CD4-positive, alpha-beta T cell treated with Interleukin-17A for 4 hours (primary cell): ENCODE data around the gene GFRA1.

ENCODE experiments used
- DNase-seq: peaks from one replicate; pipeline ENCODE4 v3.0.0-alpha.2; 2020; ENCODE audit warnings: mixed read lengths

The GFRA1 gene

DNA sequence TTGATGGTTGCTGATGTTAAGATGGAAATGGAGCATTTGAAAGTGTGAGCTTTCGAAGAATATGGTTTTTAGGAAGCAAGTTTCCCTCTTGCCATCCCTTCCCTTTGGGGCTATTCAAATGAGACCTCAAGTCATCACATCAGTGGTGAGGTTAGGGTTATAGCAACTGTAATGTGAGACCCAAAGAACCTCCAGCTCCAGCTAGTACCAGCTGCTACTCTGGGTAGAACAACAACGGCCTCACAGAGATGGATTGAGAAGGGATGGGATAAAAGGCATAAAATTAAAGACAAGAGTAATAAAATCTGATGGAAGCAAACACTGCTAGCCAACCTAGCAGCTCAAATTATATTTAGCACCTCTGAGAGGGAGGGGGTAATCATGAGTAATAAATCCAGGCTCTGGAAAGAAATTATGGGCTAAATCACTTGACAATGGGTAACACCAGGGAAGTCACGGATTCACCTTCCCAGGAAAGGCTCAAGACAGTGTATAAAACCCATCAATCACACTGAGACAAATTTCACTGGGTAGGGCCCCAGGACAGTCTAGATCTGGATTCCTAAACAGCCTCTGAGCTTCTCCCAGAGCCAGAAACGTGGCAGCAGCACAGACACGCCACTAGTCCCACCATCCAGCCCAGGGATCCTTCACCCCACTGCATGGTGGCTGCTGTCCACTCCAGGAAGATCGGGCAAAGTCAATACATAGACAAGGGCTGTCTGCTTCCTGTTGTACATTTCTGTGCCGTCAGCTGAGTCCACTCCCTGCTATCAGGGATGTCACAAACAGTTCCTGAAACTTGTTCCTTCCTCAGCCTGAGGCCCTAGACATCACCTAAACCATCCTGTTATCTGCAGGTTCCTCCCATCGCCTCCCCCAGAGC lies 151.1 kb downstream of the GFRA1 start:
- DNase-seq, result no peak

DNA sequence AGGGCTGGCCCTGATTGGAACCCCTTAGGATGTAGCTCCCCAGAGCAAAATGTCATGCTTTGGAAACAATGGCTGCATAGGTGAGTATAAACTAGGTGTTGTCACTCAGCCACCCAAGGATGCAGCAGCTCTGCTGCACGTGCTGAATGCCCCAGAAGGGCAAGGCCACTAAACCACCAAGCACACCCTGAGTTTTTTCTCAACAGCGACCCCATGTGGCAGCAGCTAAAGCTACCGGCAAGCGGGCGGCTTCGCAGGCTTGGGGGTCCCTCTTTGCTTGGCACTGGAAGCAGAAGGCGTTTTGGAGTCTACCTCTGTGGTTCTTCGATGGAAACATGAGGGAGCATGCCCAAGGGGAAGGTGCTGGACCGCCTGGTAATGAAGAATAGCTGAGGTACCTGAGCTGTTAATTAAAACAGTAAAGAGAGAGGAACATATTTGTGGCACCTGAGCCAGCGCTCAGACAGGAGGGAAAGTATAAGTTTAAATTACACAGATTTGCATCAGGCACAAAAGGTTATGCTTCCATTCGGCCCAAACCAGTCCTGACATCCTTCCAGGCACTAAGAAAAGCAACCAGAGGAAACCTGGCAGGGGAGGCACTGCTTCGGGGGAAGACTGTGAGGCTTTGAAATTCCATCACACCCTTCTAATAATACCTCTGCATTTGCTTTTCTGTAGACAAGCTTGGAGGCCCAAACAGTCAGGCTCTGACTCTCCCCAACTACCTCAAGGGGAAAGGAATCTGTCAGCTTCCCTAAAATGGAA lies 152.1 kb downstream of the GFRA1 start:
- DNase-seq, result no peak

DNA sequence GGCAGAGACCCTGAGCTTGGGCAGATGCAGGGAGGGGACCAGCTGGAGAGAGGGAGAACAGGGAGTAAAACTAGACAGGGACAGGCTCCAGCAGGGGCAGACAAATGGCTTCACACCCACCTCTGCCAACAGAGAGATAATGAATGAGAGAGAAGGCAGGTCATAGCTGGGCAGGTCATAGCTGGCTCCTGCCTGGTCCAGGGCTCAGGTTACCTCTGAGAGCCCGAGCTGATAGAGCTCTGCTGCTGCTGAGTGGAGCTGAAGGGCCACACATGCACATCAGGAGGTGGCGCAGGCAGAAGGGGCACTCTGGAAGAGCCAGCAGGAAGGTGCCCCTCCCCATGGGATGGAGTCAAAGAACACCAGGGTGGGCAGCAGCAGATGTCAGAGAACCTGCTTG lies 154.2 kb downstream of the GFRA1 start:
- DNase-seq, result no peak

DNA sequence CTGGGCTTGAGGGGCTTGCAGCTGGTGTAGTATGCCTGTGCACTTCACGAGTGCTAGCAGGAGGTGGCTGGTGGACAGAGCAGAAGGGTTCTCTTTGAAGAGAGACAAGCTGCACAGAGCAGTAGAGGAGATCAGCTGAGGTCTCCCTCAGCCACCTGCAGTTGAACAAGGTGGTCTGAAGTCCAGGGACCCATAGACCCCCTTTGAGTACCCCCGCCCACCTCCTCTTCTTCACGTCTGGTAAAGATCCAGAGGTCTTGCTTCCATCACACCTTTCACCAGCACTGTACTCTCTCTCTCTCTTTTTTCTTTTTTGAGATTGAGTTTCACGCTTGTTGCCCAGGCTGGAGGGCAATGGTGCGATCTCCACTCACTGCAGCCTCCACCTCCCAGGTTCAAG lies 157.2 kb downstream of the GFRA1 start:
- DNase-seq, result no peak

DNA sequence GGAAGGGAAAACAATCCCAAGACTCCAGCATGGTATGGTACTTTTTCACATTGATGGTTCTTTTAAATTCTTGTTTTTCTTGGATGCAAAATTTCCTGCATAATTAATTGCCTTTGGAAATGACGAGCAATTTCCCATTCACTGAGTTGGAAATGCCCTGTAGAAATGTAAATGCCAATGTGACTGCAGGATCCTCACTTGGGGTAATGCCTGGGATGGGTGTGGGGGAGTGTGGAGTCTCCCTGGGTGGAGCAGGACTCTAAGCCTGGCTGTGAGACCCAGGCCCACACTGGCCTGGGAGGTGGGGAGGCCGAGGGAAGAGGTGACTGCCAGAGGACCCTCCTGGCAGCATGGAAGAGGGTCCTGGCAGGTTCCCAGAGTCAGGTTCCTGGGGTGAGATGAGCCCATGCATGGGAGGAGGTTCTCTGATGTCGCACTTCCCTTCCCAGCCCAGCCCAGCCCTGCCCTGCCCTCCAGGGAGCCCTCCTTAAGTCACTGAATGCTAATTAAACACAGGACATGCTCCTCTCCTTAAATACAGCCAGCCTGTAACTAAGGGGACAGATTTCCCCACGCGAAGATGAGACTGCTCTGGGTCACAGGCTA lies 157.9 kb downstream of the GFRA1 start:
- DNase-seq, result no peak

DNA sequence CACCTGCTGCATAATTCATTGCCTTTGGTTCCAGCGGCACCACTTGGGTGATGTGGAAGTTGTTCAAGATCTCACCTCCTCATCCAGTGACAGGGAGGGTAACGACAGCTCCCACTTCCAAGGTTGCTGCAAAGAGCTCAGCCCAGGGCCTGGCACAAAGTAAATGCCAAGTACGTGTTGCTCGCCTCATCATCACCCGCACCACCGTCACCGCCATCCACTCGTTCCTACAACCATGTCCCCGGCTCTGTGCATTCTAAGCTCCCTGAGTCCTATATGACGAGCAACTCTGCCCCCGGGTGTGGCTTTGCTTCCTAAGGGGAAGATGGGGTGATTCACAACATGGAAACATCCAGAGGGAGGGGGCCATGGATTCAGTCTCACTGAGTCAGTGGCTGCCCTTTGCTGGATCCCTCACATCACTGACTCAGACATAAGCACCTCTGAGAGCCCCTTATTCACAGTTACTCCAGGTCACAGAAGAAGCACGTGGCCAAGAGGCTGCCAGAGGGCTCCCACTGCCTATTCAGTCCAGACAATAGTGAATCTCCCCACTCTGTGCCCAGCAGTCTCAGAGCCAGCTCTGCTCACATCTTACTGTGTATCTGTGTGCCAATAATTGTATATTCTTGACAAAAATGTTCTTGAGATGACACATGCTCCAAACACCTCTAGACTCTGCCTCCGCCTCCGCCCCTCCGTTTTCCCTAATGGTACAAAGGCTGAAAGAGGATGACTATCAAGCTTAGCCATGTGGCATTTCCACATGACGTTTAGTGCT lies 159.1 kb downstream of the GFRA1 start:
- DNase-seq, result no peak

DNA sequence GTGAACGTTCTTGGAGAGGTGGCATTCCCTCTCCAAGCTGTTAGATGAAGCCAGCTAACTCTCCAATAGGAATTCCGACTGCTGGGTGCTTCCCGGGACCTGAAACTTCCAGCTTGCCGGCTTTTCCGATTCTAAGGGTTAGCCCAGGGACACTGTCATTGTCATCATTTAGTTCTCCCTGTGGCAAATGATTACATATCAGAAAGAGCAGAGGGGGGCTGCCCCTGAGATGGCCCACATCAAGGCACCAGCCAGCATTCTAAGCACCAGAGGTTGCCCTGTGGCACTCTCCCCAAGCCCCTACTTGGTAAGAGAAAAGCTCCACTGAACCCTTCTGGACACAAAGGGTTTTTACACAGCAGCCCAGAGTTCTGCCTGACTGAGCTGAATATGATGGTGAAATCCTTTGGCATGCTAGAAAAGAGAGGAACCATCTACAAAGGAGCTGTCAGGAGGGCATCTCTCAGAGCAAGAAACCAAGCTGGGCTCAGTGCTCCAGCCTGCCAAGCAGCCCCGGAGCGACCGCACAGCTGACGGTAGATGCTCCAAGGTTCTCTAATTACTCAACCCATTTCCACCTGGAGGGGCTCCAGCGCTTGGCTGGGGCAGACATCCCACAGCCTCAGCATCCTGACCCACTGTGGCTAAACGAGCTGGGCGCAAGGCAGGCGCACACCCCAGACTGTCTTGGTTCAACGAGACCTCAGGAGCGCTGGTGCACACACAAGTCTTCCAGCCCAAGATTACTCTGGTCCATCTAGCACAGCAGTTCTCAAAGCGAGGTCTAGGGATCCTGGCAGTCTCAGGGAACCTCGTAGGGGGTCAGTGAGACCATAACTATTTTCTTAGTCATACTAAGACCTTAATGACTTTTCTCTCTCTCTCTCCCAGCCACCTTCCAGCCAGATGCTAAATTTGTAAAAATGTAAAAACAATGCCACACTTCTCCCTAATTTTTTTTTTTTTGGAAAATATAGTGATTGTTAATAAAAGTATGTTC lies 160.5 kb downstream of the GFRA1 start:
- no peak for DNase-seq

DNA sequence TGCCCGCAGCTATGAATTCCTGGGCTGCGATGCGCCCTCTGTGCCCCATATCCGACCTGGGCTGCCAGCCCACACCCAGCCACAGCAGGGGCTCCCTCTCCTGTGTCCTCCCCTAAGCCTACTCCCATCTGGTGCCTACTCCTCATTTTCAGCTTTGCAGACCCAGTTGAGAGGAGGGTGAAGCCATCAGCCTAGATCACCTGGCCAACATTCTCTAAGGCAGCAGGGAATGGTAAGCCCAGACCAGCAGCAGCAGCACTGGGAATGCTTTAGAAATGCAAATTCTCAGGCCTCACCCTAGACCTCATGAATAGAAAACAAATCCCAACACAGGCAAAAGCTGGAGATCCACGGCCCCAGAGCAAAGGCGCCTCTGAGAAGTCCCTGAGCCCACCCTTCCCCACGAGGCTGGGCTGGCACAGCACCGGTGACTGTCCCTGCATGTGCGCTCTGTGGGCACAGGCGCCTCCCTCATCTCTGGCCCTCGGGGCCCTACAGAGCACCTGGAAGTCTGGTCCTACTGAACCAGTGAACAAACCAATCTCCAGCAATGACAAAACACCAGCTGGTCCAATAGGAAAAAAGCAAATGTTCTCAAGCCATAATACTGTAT lies 161.4 kb downstream of the GFRA1 start:
- no peak for DNase-seq

DNA sequence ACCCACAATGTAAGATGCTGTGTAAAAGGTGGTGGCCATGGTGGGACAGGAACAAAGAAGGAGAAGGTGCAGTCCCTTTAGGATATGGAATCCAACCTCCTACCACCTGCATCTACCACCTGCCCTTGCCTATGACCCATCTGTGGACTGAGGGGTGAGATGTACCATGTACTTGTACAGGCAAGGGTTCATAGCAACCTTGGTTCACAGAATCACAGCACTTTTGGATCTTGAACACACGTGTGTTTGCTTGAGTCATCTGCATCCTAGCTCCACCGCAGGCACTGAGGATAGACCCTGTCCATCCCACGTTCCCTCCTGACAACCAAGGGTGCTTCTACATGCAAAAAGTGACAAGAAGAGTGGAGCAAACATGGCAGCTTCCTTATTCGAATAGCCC lies 162.3 kb downstream of the GFRA1 start:
- no peak for DNase-seq

DNA sequence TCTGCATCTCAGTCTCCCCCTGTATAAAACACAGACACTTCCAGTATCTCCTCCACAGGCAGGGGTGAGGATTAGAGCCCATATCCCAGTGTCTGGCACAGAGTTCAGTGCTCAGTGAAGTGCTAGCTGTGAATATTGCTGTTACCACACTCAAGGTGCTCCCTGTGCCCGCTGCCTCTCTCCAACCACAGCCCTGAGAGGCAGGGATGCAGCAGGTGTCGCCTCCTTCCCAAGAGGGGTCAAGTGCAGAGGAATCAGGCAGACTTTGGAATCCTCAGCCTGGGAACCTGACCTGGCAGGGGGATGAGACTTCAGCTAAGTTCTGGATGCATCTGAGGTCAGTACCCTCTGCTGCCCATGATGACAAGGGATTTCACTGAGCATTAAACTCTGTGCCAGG lies 163.1 kb downstream of the GFRA1 start:
- no peak for DNase-seq

DNA sequence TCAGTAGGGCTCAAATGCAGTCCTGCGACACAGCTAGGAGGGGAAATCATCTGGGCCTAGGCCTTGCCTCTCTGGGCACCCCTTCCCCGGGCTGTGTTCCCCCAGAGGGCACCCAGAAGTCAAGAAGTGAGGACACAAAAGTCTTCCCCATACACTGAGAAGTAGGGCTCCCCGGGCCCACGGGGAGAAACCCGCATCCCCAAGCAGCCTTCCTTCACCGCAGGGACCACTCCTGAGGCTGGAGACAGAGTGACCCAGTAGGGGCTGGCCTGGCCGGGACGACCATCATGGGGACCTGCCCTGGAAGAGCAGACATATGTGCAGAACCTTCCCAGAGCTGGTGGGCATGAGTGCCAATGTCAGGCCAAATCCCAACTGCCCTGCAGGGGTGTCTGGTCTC lies 163.5 kb downstream of the GFRA1 start:
- DNase-seq, result no peak

DNA sequence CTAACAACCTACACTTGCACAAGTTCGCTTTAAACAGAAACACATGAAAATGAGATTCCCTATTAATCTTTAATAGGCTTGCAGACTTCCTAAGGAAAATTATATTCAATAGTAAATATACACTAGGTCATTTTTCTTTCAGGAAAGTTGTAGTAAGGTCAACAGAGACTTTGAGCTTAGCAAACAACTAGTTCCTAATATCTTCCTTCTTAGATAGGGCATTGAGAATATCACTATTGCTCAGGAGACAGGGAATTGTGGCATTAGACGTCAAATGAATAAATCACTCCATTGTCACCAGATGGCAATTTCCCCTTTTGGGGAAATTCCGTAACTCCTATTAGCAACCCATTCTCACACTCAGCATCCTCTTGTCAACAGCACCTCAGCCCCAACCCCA lies 164.9 kb downstream of the GFRA1 start:
- DNase-seq, result no peak

DNA sequence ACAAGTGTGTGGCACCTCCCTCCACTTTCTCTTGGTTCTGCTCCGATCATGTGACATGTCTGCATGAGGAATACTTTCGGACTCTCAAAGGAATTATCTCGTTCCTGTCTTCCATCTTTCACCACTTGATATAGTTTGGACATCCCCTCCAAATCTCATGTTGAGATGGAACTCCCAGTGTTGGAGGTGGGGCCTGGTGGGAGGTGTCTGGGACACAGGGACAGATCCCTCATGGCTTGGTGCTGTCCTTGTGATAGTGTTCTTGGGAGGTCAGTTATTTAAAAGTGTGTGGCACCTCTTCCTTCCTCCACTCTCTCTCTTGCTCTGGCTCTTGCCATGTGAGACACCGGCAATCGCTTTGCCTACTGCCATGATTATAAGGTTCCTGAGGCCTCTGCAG lies 166.4 kb downstream of the GFRA1 start:
- no peak for DNase-seq

DNA sequence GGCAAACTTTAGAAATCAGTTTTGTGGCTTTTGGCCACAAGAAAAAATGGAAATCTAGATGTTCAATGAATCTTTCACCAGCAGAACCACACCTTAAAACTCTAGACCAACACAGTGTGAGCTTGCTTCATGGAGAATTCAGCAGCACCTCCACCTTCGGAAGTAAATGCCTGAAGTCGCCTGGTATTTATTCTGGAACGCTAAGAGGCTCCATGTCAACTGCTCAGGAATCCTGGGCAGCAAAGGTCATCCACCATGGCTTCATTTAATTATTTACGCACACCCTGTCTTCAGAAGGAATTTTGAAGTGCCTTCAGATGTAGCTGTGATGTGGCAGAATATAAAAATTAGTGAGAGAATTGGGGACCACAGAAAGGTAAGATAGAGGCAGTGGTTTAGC lies 167.7 kb downstream of the GFRA1 start:
- no peak for DNase-seq

DNA sequence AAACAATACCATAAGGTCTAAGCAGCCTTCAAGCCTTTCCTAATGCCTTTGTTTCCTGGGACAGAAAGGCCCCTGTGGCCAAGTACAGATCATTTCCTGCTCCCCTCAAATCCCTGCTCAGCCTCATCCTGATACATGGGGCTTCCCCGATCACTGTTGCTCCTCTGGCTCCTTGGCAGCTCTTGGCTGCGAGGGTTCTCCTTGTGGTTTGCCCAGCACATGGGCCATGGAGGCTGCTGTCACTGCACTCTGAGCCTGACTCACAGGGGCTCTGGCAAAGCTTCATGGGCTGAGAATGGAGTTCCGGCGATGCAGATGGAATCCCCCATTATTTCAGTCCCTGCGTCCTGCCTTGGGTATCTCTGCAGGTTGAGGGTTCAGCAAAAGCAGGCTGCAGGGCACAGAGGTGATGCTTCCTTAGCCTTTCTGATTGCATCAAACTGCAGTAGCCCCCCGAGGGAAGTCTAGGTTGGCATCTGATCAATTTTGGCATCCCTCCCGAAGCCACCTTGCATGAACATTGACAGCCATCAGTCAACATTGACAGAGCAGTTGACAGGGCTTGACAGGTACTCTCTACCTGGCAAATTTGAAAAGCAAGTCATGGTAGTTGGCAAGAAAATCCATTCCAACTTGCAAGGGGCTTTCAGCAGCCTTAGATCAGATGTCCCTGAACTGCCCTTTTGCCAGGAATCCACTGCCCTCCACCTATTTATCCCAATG lies 168.6 kb downstream of the GFRA1 start:
- DNase-seq, result no peak

DNA sequence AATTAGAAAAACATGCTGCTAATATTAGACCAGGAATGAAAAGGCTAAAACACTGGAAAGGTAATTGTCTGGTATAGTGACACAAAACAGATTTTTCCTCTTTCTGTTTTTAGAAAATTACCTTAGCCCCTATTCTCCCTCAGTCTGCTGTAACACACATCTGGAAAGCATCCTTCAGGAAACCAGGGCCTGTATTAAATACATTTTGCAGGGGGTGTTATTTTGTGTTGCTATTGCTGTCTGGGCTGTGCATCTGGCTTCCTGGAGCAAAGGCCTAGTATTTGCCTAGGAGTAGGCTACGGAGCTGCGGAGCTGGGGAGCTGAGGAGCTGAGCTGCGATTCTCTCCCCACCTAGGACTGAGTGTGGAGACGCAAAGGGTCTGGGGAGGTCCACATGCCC lies 169.3 kb downstream of the GFRA1 start:
- DNase-seq, result no peak

DNA sequence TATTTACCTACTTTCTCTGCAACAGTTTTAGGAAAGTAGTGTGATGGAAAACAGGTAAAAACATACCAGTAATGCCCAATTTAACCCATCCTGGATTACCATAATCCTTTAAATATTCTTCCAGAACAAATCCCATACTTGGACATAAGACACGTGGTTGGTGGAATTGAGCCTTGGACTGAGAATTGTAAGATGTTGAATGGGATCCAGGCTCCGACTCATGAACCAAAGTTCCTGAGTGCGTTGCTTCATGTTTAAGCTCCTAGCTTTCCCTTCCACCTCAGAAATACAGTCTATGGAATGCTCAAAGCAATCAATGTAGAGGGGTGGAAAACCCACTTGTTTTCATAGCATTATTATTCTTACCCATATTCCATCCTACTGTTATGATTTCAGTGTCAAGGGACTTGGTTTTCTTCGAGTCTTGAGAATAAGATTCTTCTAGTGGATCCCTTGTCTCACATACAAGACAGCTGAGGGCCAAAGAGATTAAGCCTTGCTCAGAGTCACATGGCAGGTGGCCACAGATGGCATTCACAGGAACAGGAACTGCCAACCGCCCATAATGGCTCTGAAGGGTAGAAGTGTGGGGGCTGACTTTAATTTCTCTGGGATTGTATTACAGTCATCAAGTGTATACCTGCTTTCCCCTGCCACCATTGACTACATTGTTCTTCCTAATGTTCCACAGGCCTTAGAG lies 171.2 kb downstream of the GFRA1 start:
- DNase-seq, result no peak

DNA sequence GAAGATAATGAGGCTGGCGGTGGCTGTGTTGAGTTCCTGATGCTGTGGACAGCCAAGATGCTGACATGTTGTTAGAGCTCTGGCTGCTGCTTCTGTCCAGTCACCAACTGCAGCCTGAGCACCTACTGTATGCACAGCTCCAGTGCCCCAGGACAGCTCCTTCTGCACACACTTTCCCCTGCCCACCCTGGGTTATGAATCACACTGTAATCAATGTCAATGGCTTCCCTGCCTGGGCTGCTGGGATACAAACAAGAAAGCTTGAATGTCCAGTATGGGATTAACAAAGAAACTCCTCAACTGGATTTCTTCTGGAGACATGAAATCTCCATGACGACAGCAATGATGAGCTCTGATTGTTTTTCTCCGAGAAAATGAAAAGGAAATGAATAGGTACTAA lies 172.0 kb downstream of the GFRA1 start:
- no peak for DNase-seq

DNA sequence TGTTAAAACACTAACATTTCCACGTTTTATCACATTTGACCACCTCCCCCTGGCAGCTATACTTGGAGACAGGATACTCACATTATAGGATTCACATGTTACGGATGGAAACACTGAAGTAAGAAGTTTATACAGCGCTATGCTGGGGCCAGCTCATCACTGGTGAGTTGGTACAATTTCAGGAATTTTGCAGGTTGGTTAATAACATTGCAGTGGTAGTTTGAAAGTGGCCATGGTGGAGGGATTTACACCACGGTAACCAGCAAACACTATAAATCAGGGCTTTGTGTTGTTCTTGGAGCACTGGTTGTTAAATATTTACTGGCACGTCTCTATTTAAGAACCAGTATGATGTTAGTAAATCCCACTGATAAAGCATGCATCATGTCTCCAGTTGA lies 174.0 kb downstream of the GFRA1 start:
- no peak for DNase-seq

DNA sequence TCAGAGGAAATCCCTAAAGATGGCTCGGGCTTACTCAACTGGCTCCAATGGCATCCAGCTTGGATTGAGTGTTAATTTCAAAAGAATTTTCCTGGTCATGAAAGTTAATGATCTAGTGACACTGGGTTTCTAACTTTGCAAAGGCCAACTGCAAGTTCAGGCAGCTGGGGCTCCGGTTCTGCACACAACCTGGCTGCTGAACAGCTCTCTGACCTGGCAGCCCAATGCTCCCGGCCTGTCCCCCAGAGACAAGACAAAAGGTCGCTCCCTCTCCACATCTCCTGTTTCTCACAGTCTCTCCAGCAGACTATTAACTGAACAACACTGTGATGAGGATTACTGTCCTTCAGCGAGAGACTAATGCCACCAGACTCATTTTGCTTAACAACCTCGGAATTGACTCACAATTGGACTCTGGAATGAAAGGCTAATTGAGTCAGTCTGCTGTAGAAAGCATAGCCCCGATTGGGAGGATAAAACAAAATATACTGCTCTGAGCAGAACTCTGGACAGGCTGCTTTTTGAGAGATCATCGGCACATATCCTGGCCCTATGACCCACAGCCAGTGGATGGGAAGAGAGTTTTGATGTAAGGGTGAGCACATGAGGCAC lies 174.5 kb downstream of the GFRA1 start:
- no peak for DNase-seq
